MM.1S (cell line): ENCODE data around the gene ALG5.

ENCODE experiments used
- CTCF ChIP-seq: fragments of 300-600 bp; sonication (generic); IDR thresholded peaks from 2 replicates; pipeline ENCODE4 v1.5.1; 2016; ENCODE audit warnings: antibody characterized with exemption, low read length, mixed read lengths
- EZH2 ChIP-seq: fragments of 300-600 bp; sonication (generic); optimal IDR thresholded peaks from 2 replicates; pipeline ENCODE3; 2017; ENCODE audit warnings: low read depth, mild to moderate bottlenecking, antibody characterized with exemption, low read length, mixed read lengths

DNA sequence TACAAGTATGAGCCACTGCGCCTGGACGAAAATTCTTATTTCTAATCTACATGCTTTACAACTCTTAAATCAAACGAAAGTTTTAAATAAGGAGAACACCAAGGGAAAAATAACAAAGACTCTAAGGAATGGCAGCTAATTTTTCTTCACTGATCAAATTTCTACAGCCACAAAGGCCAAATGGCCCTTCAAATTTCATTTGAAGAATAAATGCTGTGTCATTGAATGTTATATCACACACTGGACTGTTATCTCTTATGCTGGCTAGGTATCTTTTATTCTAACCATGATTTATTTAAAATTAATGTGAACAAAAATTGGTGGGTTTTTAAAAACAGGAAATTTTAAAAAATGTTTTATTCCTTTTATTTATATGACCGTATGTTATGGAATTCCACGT is 93.2 kb downstream of the ALG5 start:
- TF ChIP-seq CTCF, result no peak
- no peak for TF ChIP-seq EZH2
